ENCODE results near the gene CDK6. TPM values are rescaled to one million over a fixed set of nuclear protein-coding genes. Genes with fewer than 3 reads are reported as not detected.

The CDK6 gene
- polyA plus RNA-seq, 2 of the 4 experiments (the other 2 are of a cell fraction), result 13.6 to 25.9 TPM

GRCh38 chr7:92661651-92662050 lies 174.7 kb downstream of the CDK6 start:
- no peak for FAIRE-seq
- POLR2A ChIA-PET, result no interaction called here

GRCh38 chr7:92658671-92659070 lies 177.7 kb downstream of the CDK6 start:
- no peak overlapping the region for H3K4me3 ChIP-seq
- FAIRE-seq, result no peak
- POLR2A ChIA-PET, result no interaction called here
- H3K9me3 ChIP-seq, result no peaks in the 10 kb centered on the region
- ATAC-seq, result no peak
- no peak overlapping the region for H3K27ac ChIP-seq
- 92% methylated on average over 4 of the region's 4 CpGs for WGBS (ENCODE audit: missing lambda C conversion rate)
- DNase-seq (ENCODE audit: low read depth in 1 of 2, low spot score in 1 of 2), result no peak
- no peak overlapping the region for H3K4me2 ChIP-seq
- TF ChIP-seq EP300 (IDR thresholded peaks at IDR 0.05), result no peak
- no peak for TF ChIP-seq HMGXB4 (CRISPR knock-in tag; IDR thresholded peaks at IDR 0.05; ENCODE audit: borderline replicate concordance)
- TF ChIP-seq PHF8 (IDR thresholded peaks at IDR 0.05; ENCODE audit: borderline replicate concordance, low read depth), result no peak
- no peak for TF ChIP-seq FOSB (CRISPR knock-in tag; IDR thresholded peaks at IDR 0.05)
- no peak for TF ChIP-seq HOXB5 (CRISPR knock-in tag; IDR thresholded peaks at IDR 0.05)
- TF ChIP-seq ZSCAN20 (CRISPR knock-in tag; IDR thresholded peaks at IDR 0.05), result no peak
- no peaks in the 10 kb centered on the region for H3K4me1 ChIP-seq
- CTCF ChIA-PET, result interaction anchor here (0.6 kb wide), 1 partner anchor 303 kb away, joined by 3 read pairs; no protein-coding TSS in a partner anchor

More at GRCh38 chr7:92661651-92662050, 174.7 kb downstream of the CDK6 start:
- DNase-seq (ENCODE audit: low read depth in 1 of 2, low spot score in 1 of 2) (no peak), ATAC-seq (no peak)
- no peak overlapping the region for H3K27ac ChIP-seq
- no peaks in the 10 kb centered on the region for H3K4me1 ChIP-seq
- whole genome bisulfite sequencing (ENCODE audit: missing lambda C conversion rate), result 100% methylated on average over 1 of the region's 1 CpG
- no peak overlapping the region for H3K4me2 ChIP-seq
- H3K4me3 ChIP-seq, result no peak overlapping the region
- CTCF ChIA-PET, result interaction anchor here (0.6 to 1.6 kb wide), 3 partner anchors 8 to 368 kb away, joined by 3 to 4 read pairs (median 4); no protein-coding TSS in a partner anchor
- H3K9me3 ChIP-seq, result no peaks in the 10 kb centered on the region
- no peak for TF ChIP-seq NPAS2 (CRISPR knock-in tag; IDR thresholded peaks at IDR 0.05; ENCODE audit: borderline replicate concordance)
- TF ChIP-seq CTCF (IDR thresholded peaks at IDR 0.05), result no peak
- no peak for TF ChIP-seq ZNF302 (CRISPR knock-in tag; IDR thresholded peaks at IDR 0.05)
- TF ChIP-seq RARB (CRISPR knock-in tag; IDR thresholded peaks at IDR 0.05), result no peak
- no peak for TF ChIP-seq RNF2 (IDR thresholded peaks at IDR 0.05; ENCODE audit: borderline replicate concordance, low read depth)
- no peak for TF ChIP-seq CBX8 (IDR thresholded peaks at IDR 0.05)
- no peak for TF ChIP-seq HDAC2 (IDR thresholded peaks at IDR 0.05)
- no peak for TF ChIP-seq BHLHE40 (IDR thresholded peaks at IDR 0.05; ENCODE audit: low read depth, low read length)
- TF ChIP-seq HMGXB4 (CRISPR knock-in tag; IDR thresholded peaks at IDR 0.05; ENCODE audit: borderline replicate concordance), result no peak
- TF ChIP-seq POLR2A (IDR thresholded peaks at IDR 0.05; ENCODE audit: low read length), result no peak
- TF ChIP-seq NFE2L2 (conservative IDR thresholded peaks at IDR 0.05; ENCODE audit: low read length), result no peak
- TF ChIP-seq EP300 (IDR thresholded peaks at IDR 0.05), result no peak
- no peak for TF ChIP-seq SMC3 (IDR thresholded peaks at IDR 0.05)
- no peak for TF ChIP-seq JUN (IDR thresholded peaks at IDR 0.05)
- TF ChIP-seq TP53 (CRISPR knock-in tag; IDR thresholded peaks at IDR 0.05), result no peak
- TF ChIP-seq PHF8 (IDR thresholded peaks at IDR 0.05; ENCODE audit: borderline replicate concordance, low read depth), result no peak
- TF ChIP-seq GATA3 (IDR thresholded peaks at IDR 0.05; ENCODE audit: borderline replicate concordance), result no peak
- TF ChIP-seq ESRRA (IDR thresholded peaks at IDR 0.05; ENCODE audit: borderline replicate concordance, low read length), result no peak
- no peak for TF ChIP-seq ELK1 (IDR thresholded peaks at IDR 0.05; ENCODE audit: low read depth, low read length)
- TF ChIP-seq ZSCAN20 (CRISPR knock-in tag; IDR thresholded peaks at IDR 0.05), result no peak

Measured in A549 (cell line).